ENCODE data around the gene SPG21. TPM values are rescaled to one million over a fixed set of nuclear protein-coding genes. Genes with fewer than 3 reads are reported as not detected.

Gene SPG21
- total RNA-seq, 1 donor from 2014 or later: 76.2 TPM

- H3K27me3 ChIP-seq (ENCODE audit: control insufficient read depth in 3 of 3, insufficient read depth in 3 of 3, low read length in 3 of 3): no peaks in the 10 kb centered on the region
- H3K4me1 ChIP-seq (ENCODE audit: control insufficient read depth in 3 of 3, insufficient read depth in 3 of 3, low read length in 3 of 3): no peaks in the 10 kb centered on the region
- peaks cover 0 to 3% (median 0%) of the 10 kb centered on the region in 3 donors for H3K36me3 ChIP-seq (ENCODE audit: control insufficient read depth in 3 of 3, insufficient read depth in 3 of 3, low read length in 3 of 3)
Observed at GRCh38 chr15:64928626-64929220, 61.0 kb downstream of the SPG21 start.

GRCh38 chr15:64926661-64927060 is 63.1 kb downstream of the SPG21 start:
- Histone ChIP-seq H3K4me1 (ENCODE audit: control insufficient read depth in 3 of 3, insufficient read depth in 3 of 3, low read length in 3 of 3) (no peaks in the 10 kb centered on the region), H3K9me3 (ENCODE audit: control insufficient read depth in 3 of 3, low read length in 3 of 3) (no peaks in the 10 kb centered on the region), H3K4me3 (ENCODE audit: low read length in 3 of 3) (no peak overlapping the region), H3K9ac (ENCODE audit: low read depth in 1 of 3, low read length in 3 of 3) (no peak overlapping the region), H3K36me3 (ENCODE audit: control insufficient read depth in 3 of 3, insufficient read depth in 3 of 3, low read length in 3 of 3) (no peaks in the 10 kb centered on the region), H3K27ac (ENCODE audit: low read depth, low read length) (no peak overlapping the region), H3K27me3 (ENCODE audit: control insufficient read depth in 3 of 3, insufficient read depth in 3 of 3, low read length in 3 of 3) (no peaks in the 10 kb centered on the region)

More at GRCh38 chr15:64928626-64929220, 61.0 kb downstream of the SPG21 start:
- H3K9ac ChIP-seq (ENCODE audit: low read depth in 1 of 3, low read length in 3 of 3): no peak overlapping the region
- H3K4me3 ChIP-seq (ENCODE audit: low read length in 3 of 3): no peak overlapping the region
- H3K27ac ChIP-seq (ENCODE audit: low read depth, low read length): no peak overlapping the region
- H3K9me3 ChIP-seq (ENCODE audit: control insufficient read depth in 3 of 3, low read length in 3 of 3): no peaks in the 10 kb centered on the region

- Histone ChIP-seq H3K36me3 (ENCODE audit: control insufficient read depth in 3 of 3, insufficient read depth in 3 of 3, low read length in 3 of 3) (no peaks in the 10 kb centered on the region), H3K4me1 (ENCODE audit: control insufficient read depth in 3 of 3, insufficient read depth in 3 of 3, low read length in 3 of 3) (no peaks in the 10 kb centered on the region), H3K4me3 (ENCODE audit: low read length in 3 of 3) (no peak overlapping the region), H3K9ac (ENCODE audit: low read depth in 1 of 3, low read length in 3 of 3) (no peak overlapping the region), H3K9me3 (ENCODE audit: control insufficient read depth in 3 of 3, low read length in 3 of 3) (no peaks in the 10 kb centered on the region), H3K27ac (ENCODE audit: low read depth, low read length) (no peak overlapping the region), H3K27me3 (ENCODE audit: control insufficient read depth in 3 of 3, insufficient read depth in 3 of 3, low read length in 3 of 3) (no peaks in the 10 kb centered on the region)
Observed at GRCh38 chr15:64925335-64926330, 64.1 kb downstream of the SPG21 start.

GRCh38 chr15:64923546-64923945 is 66.2 kb downstream of the SPG21 start:
- no peak overlapping the region for H3K4me3 ChIP-seq (ENCODE audit: low read length in 3 of 3)
- H3K27me3 ChIP-seq (ENCODE audit: control insufficient read depth in 3 of 3, insufficient read depth in 3 of 3, low read length in 3 of 3): no peaks in the 10 kb centered on the region
- H3K36me3 ChIP-seq (ENCODE audit: control insufficient read depth in 3 of 3, insufficient read depth in 3 of 3, low read length in 3 of 3): no peaks in the 10 kb centered on the region
- H3K9me3 ChIP-seq (ENCODE audit: control insufficient read depth in 3 of 3, low read length in 3 of 3): no peaks in the 10 kb centered on the region
- H3K27ac ChIP-seq (ENCODE audit: low read depth, low read length): no peak overlapping the region
- no peaks in the 10 kb centered on the region for H3K4me1 ChIP-seq (ENCODE audit: control insufficient read depth in 3 of 3, insufficient read depth in 3 of 3, low read length in 3 of 3)
- no peak overlapping the region for H3K9ac ChIP-seq (ENCODE audit: low read depth in 1 of 3, low read length in 3 of 3)

- H3K27me3 ChIP-seq (ENCODE audit: control insufficient read depth in 3 of 3, insufficient read depth in 3 of 3, low read length in 3 of 3): no peaks in the 10 kb centered on the region
- no peak overlapping the region for H3K4me3 ChIP-seq (ENCODE audit: low read length in 3 of 3)
- H3K36me3 ChIP-seq (ENCODE audit: control insufficient read depth in 3 of 3, insufficient read depth in 3 of 3, low read length in 3 of 3): no peaks in the 10 kb centered on the region
- no peaks in the 10 kb centered on the region for H3K9me3 ChIP-seq (ENCODE audit: control insufficient read depth in 3 of 3, low read length in 3 of 3)
- no peak overlapping the region for H3K27ac ChIP-seq (ENCODE audit: low read depth, low read length)
- H3K9ac ChIP-seq (ENCODE audit: low read depth in 1 of 3, low read length in 3 of 3): no peak overlapping the region
- no peaks in the 10 kb centered on the region for H3K4me1 ChIP-seq (ENCODE audit: control insufficient read depth in 3 of 3, insufficient read depth in 3 of 3, low read length in 3 of 3)
Observed at GRCh38 chr15:64921711-64922110, 68.0 kb downstream of the SPG21 start.

- Histone ChIP-seq H3K9me3 (ENCODE audit: control insufficient read depth in 3 of 3, low read length in 3 of 3) (no peaks in the 10 kb centered on the region), H3K9ac (ENCODE audit: low read depth in 1 of 3, low read length in 3 of 3) (no peak overlapping the region), H3K4me1 (ENCODE audit: control insufficient read depth in 3 of 3, insufficient read depth in 3 of 3, low read length in 3 of 3) (no peaks in the 10 kb centered on the region), H3K4me3 (ENCODE audit: low read length in 3 of 3) (no peak overlapping the region), H3K27ac (ENCODE audit: low read depth, low read length) (no peak overlapping the region), H3K36me3 (ENCODE audit: control insufficient read depth in 3 of 3, insufficient read depth in 3 of 3, low read length in 3 of 3) (no peaks in the 10 kb centered on the region), H3K27me3 (ENCODE audit: control insufficient read depth in 3 of 3, insufficient read depth in 3 of 3, low read length in 3 of 3) (no peaks in the 10 kb centered on the region)
Observed at GRCh38 chr15:64919721-64920120, 70.0 kb downstream of the SPG21 start.

- Histone ChIP-seq H3K9ac (ENCODE audit: low read depth in 1 of 3, low read length in 3 of 3) (no peak overlapping the region), H3K27me3 (ENCODE audit: control insufficient read depth in 3 of 3, insufficient read depth in 3 of 3, low read length in 3 of 3) (peaks cover 0 to 2% (median 0%) of the 10 kb centered on the region in 3 donors)
Observed at GRCh38 chr15:64917211-64917610, 72.5 kb downstream of the SPG21 start.

GRCh38 chr15:64916365-64916764 is 73.3 kb downstream of the SPG21 start:
- Histone ChIP-seq H3K4me3 (ENCODE audit: low read length in 3 of 3) (no peak overlapping the region), H3K9ac (ENCODE audit: low read depth in 1 of 3, low read length in 3 of 3) (no peak overlapping the region), H3K9me3 (ENCODE audit: control insufficient read depth in 3 of 3, low read length in 3 of 3) (no peaks in the 10 kb centered on the region), H3K27me3 (ENCODE audit: control insufficient read depth in 3 of 3, insufficient read depth in 3 of 3, low read length in 3 of 3) (peaks cover 0 to 5% (median 5%) of the 10 kb centered on the region in 3 donors), H3K36me3 (ENCODE audit: control insufficient read depth in 3 of 3, insufficient read depth in 3 of 3, low read length in 3 of 3) (no peaks in the 10 kb centered on the region), H3K27ac (ENCODE audit: low read depth, low read length) (no peak overlapping the region), H3K4me1 (ENCODE audit: control insufficient read depth in 3 of 3, insufficient read depth in 3 of 3, low read length in 3 of 3) (peaks cover 0 to 10% (median 2%) of the 10 kb centered on the region in 3 donors)

More at GRCh38 chr15:64917211-64917610, 72.5 kb downstream of the SPG21 start:
- no peak overlapping the region for H3K4me3 ChIP-seq (ENCODE audit: low read length in 3 of 3)
- no peaks in the 10 kb centered on the region for H3K36me3 ChIP-seq (ENCODE audit: control insufficient read depth in 3 of 3, insufficient read depth in 3 of 3, low read length in 3 of 3)
- no peaks in the 10 kb centered on the region for H3K9me3 ChIP-seq (ENCODE audit: control insufficient read depth in 3 of 3, low read length in 3 of 3)
- H3K4me1 ChIP-seq (ENCODE audit: control insufficient read depth in 3 of 3, insufficient read depth in 3 of 3, low read length in 3 of 3): peaks cover 0 to 3% (median 2%) of the 10 kb centered on the region in 3 donors
- no peak overlapping the region for H3K27ac ChIP-seq (ENCODE audit: low read depth, low read length)

- no peak overlapping the region for H3K27ac ChIP-seq (ENCODE audit: low read depth, low read length)
- H3K4me3 ChIP-seq (ENCODE audit: low read length in 3 of 3): no peak overlapping the region
- H3K27me3 ChIP-seq (ENCODE audit: control insufficient read depth in 3 of 3, insufficient read depth in 3 of 3, low read length in 3 of 3): peaks cover 0 to 8% (median 5%) of the 10 kb centered on the region in 3 donors
- H3K36me3 ChIP-seq (ENCODE audit: control insufficient read depth in 3 of 3, insufficient read depth in 3 of 3, low read length in 3 of 3): no peaks in the 10 kb centered on the region
- H3K9ac ChIP-seq (ENCODE audit: low read depth in 1 of 3, low read length in 3 of 3): no peak overlapping the region
- H3K9me3 ChIP-seq (ENCODE audit: control insufficient read depth in 3 of 3, low read length in 3 of 3): no peaks in the 10 kb centered on the region
- H3K4me1 ChIP-seq (ENCODE audit: control insufficient read depth in 3 of 3, insufficient read depth in 3 of 3, low read length in 3 of 3): peaks cover 0 to 13% (median 2%) of the 10 kb centered on the region in 3 donors
Observed at GRCh38 chr15:64915518-64916227, 74.0 kb downstream of the SPG21 start.

Measured in skeletal muscle tissue (tissue), 4 donors.